GM06990 (cell line): ENCODE results near the gene MSI2.

Experiments used
- DNase-seq: peaks from one replicate; pipeline ENCODE4 v3.0.0-alpha.2; 2011; ENCODE audit not compliant: insufficient read length; ENCODE audit errors: extremely low read depth
- H3K27me3 ChIP-seq: replicated peaks from 2 replicates; pipeline ENCODE4 v1.6.0; 2011; ENCODE audit warnings: low read length; ENCODE audit not compliant: control insufficient read depth, insufficient read depth
- H3K36me3 ChIP-seq: 2 replicates; pipeline ENCODE4 v1.5.1; 2011; ENCODE audit warnings: low read length; ENCODE audit not compliant: control insufficient read depth, insufficient read depth
- H3K4me3 ChIP-seq: replicated peaks from 2 replicates; pipeline ENCODE4 v1.5.1; 2011; ENCODE audit warnings: low read depth, mild to moderate bottlenecking, control low read depth, low read length
- CTCF ChIP-seq: IDR thresholded peaks from 2 replicates; pipeline ENCODE4 v1.5.1; 2011; ENCODE audit warnings: low read length, control low read depth, mild to moderate bottlenecking, inconsistent platforms; ENCODE audit not compliant: insufficient read depth, poor library complexity, severe bottlenecking

Gene MSI2

GRCh38 chr17:57255776-57256681 is at the start of gene MSI2:
Gene MSI2 (plus strand): TSS chr17:57256523. CDS start chr17:57256743, 220 bp downstream.
- H3K36me3 ChIP-seq = no peaks in the 10 kb centered on the region; the same call in 1 of the 2 replicates
- no peak for TF ChIP-seq CTCF
- peak; percentile 85 for DNase-seq
- peak within 1 kb of the TSS; percentile 76 for H3K4me3 ChIP-seq
- H3K27me3 ChIP-seq = no peaks in the 10 kb centered on the region

GRCh38 chr17:57206928-57207327 is 49.4 kb upstream of the MSI2 start:
- Histone ChIP-seq H3K4me3 (no peak overlapping the region), H3K36me3 (no peaks in the 10 kb centered on the region), H3K27me3 (no peaks in the 10 kb centered on the region; the same call in 1 of the 2 replicates)
- DNase-seq = no peak
- no peak for TF ChIP-seq CTCF

GRCh38 chr17:57207396-57207795 is 48.9 kb upstream of the MSI2 start:
- H3K36me3 ChIP-seq = no peaks in the 10 kb centered on the region
- H3K4me3 ChIP-seq = no peak overlapping the region
- no peaks in the 10 kb centered on the region; the same call in 1 of the 2 replicates for H3K27me3 ChIP-seq
- no peak for TF ChIP-seq CTCF
- no peak for DNase-seq

GRCh38 chr17:57210224-57210553 is 46.1 kb upstream of the MSI2 start:
- H3K4me3 ChIP-seq = no peak overlapping the region
- no peaks in the 10 kb centered on the region; the same call in 1 of the 2 replicates for H3K27me3 ChIP-seq
- TF ChIP-seq CTCF = no peak
- DNase-seq = no peak
- H3K36me3 ChIP-seq = no peaks in the 10 kb centered on the region

- no peak for TF ChIP-seq CTCF
- H3K36me3 ChIP-seq = no peaks in the 10 kb centered on the region
- no peak overlapping the region for H3K4me3 ChIP-seq
- DNase-seq = no peak
- no peaks in the 10 kb centered on the region; the same call in 1 of the 2 replicates for H3K27me3 ChIP-seq
Measured at GRCh38 chr17:57210972-57211411, 45.3 kb upstream of the MSI2 start.
